ENCODE data around the gene RNF103.
A peak's percentile ranks its signal among the peaks of the same experiment; 100 is the strongest.
"Not testable (repeated sequence)": the region's sequence is repeated elsewhere in the genome, so short reads cannot be mapped to it uniquely, and the experiment has no call there.

Gene RNF103

DNA sequence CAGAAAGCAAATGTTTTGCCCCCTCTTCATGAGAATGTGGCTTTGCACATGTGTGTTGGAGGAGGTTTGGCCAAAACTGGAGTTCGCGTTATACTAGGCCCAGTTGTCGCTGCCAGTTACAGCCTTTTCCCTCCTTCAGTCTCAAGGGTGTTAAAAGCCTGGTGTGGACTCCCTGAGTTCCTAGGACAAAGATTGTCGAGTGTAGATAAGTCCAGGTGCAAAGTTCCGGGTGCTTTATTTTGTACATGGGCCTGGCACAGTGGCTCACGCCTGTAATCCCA lies 542 bp upstream of the RNF103 start:
- no peak for DNase-seq

DNA sequence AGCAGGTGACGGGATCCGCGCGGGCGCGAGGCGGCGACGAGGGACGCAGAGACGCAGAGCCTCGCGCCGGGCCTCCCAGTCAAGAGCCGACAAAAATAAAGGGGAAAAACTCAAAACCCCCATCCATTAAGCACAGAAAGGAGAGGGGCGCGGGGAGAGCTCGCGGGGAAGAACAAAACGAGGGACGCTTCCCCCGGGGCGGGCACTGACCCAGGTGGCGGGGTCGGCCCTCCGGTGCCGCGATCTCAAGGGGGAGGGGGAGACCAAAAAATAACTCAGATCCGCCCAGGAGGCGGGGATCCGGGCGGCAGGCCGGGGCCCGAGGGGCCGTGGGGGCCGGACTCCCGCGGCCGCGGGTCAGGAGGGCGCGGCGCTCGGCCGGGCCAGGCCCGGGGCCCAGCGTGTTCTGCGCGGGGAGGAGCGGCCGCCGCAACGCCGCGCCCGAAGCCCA lies 597 bp downstream of the RNF103 start:
- peak; percentile 40 for DNase-seq

- no peak for DNase-seq
Measured at GRCh38 chr2:86622519-86623042, 1.1 kb downstream of the RNF103 start.

GRCh38 chr2:86621280-86621943 lies 2.3 kb downstream of the RNF103 start:
- DNase-seq: peak; percentile 10

DNA sequence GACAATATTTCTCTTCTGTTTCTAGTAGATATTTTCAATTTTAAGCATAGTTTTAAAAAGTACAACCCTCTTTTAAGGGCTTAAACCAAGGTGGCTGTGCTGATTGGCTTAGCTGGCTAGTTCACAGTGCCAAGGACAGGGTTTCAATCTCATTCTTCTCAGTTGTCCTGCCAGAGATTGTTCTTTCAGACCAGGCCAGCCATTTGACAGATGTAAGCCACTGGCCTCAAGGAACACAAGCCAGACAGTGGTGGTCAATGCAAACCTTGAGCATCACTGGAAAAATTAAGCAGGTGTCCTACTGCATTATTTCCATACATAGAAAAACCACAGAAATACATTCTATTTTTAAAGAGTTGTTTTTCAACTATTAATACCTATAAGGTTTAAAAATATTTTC lies 5.9 kb downstream of the RNF103 start:
- no peak for DNase-seq

DNA sequence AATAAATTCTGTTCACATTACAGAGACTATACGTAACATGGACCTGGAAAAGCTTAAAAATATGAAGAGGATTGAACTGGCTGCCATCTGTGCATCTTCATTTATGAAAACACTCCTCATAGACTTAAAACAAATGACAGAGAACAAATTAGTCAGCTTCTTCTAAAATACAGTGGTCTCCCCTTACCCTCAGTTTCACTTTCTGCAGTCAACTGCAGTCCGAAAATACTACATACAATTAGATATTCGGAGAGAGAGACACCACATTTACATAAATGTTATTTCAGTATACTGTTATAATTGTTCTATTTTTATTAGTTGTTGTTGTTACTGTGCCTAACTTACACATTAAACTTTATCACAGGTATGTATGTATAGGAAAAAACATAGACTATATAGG lies 6.5 kb downstream of the RNF103 start:
- no peak for DNase-seq

DNA sequence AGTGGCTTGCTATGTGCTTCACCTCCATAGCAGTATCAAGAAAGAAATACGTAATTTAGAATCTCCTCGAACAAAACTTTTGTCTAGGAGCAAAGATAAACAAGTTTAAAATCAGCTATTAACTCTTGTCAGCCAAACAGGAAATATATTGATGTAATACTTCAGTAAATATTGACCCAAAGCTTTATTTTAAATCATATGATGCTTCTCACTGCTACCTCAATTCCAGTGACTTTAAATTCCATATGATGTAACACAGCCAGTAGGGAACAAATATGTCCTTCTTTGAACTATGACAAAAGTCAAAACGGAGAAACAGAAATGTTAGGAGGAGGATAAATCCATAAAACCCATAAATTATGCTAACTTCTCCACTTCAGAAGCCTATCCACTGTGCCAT lies 7.2 kb downstream of the RNF103 start:
- DNase-seq: no peak

DNA sequence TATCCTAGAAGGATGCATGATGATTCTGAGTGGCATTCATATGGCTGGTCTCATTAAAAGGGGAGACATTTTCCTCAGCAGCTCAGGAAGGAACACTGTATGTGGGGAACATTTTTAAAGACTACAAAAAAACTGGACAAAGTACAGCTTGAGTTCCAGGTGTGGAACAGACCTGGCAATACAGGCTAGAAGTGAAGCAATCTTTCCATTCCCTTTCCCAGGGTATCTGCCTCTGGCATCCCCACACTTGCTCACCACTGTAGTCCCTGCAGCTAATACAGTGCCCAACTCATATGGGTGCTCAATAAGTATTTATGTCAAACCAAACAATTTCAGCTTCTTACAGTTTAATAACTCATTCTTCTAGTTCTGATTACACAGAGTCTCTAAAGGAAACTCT lies 8.1 kb downstream of the RNF103 start:
- DNase-seq: no peak

- DNase-seq: no peak
Measured at GRCh38 chr2:86613515-86613914, 10.2 kb downstream of the RNF103 start.

GRCh38 chr2:86610871-86611270 lies 12.8 kb downstream of the RNF103 start:
- DNase-seq: no peak

DNA sequence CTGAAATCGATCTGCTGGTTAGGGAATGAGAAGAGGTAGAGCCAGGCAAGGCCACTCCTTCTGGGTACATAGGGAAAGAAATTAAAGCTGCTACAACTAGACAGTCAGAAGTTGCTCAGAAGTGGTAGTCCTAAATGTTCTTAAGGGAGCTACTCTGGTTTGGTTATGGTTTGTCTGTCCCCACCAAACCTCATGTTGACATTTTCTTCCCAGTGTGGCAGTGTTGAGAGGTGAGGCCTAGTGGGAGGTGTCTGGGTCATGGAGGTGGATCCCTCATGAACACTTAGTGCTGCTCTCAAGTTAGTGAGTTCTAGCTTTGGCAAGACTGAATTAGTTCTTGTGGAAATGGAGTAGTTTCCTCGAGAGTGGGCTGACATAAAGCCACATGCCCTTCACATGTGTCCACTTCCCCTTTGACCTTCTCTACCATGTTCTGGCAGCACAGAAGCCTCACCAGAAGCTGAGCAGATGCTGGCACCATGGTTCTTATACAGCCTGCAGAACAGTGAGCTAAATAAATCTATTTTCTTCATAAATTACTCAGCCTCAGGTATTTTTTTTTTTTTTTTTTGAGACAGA lies 14.7 kb downstream of the RNF103 start:
- DNase-seq: no peak

DNA sequence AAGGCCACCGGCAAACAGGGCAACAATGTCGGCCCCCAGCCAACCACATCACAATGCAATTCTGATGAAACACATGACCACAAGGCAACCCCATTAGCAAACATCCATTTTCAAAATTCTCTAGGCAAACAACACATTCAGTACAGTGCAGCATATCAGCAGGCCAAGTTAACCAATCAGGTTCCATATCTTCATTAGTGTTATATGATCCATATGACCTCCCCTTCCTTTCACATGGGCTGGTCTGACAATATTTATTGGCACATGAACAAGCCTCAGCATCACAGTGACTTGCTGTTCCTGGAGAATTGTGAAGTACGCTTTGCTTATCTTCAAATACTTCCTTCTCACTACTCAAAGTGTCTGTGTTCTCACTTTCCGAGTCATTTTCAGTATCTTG lies 19.8 kb downstream of the RNF103 start:
- no peak for DNase-seq

DNA sequence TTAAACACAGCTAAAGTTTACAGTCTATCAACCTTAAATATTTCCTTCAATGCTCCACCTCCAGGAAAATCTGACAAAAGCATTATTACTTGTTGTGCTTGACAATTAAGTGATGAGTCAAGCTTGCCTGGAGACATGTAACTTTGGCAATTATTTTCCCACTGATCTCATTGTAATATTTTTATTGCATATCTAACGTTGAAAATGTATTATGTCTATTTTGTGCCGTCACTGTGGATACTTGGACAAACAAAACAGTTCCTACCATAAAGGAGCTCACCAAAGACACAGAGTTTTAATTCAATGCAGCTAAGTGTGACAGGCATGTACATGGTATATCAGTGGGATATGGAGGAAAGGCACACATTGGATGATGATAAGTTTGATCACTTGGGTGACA lies 24.7 kb downstream of the RNF103 start:
- DNase-seq: no peak

DNA sequence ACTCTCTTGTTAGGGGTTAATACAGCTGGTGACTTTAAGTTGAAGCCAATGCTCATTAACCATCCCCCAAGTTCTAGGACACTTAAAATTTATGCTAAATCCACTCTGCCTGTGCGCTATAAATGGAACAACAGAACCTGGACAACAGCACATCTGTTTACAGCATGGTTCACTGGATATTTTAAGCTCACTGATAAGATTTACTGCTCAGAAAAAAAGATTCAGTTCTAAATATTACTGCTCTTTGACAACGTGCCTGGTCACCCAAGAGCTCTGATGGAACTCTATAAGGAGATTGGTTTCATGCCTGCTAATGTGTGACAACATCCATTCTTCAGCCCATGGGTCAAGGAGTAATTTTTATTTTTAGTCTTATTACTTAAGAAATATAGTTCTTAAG lies 27.5 kb downstream of the RNF103 start:
- DNase-seq: no peak

DNA sequence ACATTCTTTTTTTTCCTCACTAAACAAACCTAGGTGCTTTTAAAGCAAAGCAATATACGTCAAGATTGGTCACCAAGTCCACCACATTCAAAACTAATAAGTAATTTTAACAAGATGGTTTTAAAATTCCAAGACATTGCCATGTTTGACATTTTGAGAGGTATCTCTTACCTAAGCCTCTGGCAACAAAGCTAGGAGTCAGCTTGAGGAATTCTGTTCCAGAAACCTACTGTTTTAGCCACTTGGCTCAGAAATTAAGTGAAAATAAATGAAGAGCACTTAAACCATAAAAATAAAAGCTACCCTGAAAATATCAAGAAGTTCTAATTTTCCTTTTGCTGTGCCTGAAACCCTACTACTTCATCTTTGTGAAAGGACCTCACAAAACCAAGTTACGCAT lies 30.4 kb downstream of the RNF103 start:
- DNase-seq: no peak

DNA sequence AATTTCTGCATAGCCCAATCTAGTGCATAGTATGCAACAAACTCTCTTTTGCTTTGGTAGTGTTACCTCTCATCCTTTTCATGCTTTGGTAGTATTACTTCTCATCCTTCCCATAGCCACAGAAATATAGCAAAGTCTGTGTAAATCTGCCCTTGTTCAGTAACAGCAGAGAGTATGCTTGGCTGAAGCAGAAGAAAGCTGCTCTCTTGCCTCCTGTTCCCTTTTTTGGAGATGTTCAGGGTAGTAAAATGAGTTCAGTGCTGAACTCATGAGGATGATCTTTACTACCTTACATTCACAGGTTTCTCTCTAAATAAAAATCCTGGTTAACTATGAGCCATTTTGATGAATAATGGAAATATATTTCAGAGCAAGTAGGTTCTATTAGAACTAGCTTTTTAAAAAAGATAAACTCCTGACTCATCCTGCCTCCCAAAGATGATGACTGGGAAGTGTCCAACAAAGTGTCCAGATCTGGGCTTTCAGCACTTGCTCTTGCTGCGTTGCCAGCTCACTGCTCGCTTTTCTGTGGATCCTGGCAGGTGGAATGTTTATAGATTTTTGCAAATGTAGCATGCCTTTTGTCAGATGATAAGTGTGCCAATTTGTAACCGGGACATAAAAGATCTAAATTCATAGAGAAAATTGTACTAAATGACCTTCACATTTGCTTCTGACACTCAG lies 31.0 kb downstream of the RNF103 start:
- DNase-seq: no peak

DNA sequence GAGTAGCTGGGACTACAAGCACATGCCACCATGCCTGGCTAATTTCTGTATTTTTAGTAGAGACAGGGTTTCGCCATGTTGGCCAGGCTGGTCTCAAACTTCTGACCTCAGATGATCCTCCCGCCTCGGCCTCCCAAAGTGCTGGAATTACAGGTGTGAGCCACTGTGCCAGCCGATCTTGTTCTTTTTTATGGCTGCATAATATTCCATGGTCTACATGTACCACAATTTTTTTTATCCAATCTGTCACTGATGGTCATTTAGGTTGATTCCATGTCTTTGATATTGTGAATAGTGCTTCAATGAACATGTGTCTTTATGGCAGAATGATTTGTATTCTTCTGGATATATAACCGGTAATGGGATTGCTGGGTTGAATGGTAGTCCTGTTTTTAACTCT lies 34.0 kb downstream of the RNF103 start:
- DNase-seq: not testable (repeated sequence)

- peak; percentile 2 for DNase-seq
Measured at GRCh38 chr2:86584151-86584913, 39.3 kb downstream of the RNF103 start.

DNA sequence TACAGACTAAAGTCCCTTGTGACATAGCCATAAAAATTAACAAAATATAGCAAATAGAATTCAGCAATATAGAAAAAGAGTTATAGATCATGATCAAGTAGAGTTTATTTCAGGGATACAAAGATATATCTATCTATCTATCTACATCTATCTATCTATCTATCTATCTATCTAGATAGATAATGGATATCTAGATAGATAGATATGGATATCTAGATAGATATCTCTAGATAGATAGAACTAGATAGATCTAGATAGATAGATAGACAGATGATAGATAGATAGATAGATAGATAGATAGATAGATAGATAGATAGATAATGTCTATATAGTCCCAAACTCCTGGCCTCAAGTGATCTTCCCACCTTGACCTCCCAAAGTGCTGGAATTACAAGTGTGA lies 43.1 kb downstream of the RNF103 start:
- no peak for DNase-seq

- no peak for DNase-seq
Measured at GRCh38 chr2:86577817-86578456, 45.7 kb downstream of the RNF103 start.

DNA sequence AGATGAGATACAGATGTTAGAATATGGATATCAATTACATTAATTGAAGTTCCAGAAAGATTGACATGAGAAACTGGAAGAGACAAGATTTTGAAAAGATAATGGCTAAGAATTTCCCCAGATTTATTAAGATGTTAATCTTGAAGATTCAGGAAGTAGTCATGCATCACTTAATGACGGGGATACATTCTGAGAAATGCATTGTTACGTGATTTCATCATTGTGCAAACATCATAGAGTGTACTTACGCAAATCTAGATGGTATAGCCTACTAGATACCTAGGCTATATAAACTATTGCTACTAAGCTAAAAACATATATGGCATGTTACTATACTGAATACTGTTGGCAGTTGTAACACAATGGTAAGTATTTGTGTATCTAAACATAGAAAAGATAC lies 53.6 kb downstream of the RNF103 start:
- no peak for DNase-seq

DNA sequence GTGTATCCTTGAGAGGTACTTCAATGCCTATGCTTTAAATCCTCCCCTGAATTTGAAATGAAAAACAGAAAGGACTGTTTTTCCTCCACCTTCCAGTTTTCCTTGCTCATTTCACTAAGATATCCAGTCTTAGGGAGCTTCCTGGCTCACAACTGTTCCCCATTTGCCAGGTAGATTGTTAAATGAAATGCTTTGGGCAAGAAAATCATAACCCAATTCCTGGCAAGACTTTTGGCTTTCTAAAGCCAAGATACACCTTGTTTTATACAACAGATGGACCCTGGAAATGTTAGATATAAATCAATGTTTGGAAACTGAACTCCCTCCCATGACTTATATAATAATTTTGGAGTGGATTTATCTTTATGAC lies 56.9 kb downstream of the RNF103 start:
- no peak for DNase-seq

- no peak for DNase-seq
Measured at GRCh38 chr2:86566158-86566820, 57.4 kb downstream of the RNF103 start.

All from kidney glomerular epithelial cell (primary cell).